Activated naive CD4-positive, alpha-beta T cell (primary cell): ENCODE results near the gene TUT1.
"Not testable (repeated sequence)": the region's sequence is repeated elsewhere in the genome, so short reads cannot be mapped to it uniquely, and the experiment has no call there.

ENCODE experiments used
- DNase-seq, 4 experiments: peaks; one replicate each; lab custom pipeline; 2025; lab: John Stamatoyannopoulos, UW

The TUT1 gene

DNA sequence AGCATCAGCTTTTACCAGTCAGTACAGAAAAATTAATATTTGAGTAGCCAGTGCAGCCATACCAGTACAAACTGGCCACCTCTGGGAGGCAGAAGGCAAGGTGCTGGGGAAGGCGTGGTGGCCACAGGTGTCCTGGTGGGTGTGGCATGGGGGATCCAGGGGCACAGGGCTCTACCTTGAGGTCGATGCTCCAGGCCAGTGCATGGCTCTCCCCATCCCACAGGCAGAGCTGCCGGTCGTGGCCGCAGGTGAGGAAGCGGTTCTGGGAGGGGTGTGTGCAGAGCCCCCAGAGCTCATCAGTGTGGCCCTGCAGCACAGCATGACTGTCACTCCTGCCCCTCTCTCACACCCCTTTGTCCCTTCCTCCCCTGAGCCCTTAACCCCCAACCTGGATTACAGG is 14.1 kb upstream of the TUT1 start:
- DNase-seq: no peak

DNA sequence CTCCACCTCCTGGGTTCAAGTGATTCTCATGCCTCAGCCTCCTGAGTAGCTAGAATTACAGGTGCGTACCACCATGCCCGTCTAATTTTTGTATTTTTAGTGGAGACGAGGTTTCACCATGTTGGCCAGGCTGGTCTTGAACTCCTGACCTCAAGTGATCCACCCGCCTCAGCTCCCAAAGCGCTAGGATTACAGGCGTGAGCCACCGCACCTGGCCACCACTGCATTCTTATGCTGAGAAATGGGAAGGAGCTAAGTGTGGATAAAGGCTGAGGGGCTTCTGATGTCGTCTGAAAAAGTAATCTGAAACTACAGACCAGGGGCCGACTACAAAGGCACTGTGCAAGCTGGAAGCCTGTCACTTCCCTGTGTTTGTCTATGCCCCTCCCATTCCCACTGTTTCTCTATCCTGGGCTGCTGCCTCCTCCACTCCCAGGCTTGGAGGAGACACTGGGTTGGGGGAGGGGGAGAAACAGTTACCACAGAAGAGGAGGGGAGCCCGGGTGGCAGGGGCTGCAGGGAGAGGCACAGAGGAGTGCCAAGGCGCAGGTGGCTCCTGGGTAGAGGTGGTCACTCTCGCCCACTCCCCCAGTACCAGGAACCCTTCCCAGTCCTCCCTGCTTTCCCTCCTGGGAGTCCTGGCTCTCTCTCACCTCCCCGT is 13.3 kb upstream of the TUT1 start:
- no peak for DNase-seq

DNA sequence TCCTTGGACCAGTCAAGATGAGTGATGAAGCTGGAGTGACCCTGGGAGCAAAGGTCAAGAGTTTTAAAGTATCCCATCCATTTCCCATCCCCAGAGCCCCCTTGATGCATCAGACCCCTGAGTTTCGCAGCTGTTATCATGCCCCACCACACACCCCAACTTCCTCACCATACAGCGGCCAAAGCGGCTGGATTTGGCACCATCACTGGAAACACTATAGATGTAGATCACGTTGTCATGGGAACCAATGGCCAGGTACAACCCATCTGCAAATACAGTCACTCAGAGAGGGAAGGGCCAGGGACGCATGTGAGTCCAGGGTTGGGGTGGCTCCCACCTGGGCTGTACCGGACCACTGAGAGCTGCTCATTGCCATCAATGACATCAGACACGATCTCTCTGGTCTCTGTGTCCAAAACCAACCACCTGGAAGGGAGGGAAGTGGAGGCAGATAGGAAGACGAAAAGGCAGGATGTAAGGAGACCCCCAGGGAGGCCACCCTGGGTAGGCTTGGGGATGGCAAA is 12.5 kb upstream of the TUT1 start:
- DNase-seq: no peak

DNA sequence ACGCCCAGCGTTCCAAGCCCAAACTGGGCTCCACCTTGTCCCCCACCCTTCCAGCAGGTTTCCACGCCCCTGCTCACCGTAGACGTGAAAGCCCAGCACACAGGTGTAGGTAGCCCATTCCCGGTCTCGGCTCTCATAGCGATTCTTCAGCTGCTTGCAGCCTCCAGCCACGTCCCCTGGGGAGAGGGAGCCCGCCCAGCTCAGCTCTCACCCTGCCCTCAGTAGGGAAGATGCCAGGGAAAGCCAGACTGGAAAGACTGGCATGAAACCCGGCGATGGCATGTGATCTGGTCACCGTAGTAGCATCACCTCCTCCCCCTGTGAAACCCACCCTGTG is 11.7 kb upstream of the TUT1 start:
- no peak for DNase-seq

DNA sequence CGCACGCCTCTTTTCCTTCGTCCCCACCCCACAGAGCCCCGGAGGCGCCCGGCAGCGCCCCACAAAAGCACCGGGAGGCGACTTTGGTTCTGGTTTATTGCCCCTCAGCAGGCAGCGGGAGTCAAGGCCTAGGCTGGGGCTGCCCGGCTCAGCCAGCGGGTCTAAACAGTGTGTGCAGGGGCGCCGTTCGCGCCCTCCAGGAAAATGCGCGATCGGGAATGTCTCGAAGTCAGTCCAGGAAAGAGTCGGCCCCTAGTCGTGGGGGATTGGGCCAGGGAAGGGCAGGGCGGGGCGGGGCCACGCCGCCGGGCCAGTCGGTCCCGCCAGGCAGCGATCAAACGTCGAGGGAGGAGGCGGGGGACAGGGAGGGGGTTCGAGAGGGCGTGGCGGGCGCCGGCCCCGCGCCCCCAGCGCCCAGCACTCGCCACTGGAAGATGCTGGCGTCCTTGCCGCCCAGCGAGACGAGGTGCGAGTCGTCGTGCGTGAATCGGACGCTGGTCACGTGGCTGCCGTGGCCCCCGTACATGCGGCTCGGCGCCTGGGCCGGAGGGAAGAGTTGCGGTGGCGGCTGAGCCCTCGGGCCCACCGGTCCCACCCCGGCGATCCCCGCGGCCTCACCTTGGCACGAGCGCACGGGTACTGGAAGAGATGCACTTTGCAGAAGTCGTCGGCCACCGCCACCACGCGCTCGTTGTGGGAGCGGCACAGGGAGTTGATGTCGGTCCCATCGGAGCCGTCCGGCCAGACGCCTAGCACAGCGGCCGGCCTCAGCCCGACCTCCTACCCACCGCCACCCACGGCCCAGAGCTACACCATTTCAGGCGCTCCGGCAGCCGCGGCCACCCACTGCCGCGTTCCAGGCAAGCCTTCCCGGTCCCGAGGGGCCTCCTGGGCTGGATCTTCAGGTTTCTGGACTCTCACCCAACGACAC is 11.1 kb upstream of the TUT1 start:
- peak in 1 of 4 experiments; percentile 13 for DNase-seq

DNA sequence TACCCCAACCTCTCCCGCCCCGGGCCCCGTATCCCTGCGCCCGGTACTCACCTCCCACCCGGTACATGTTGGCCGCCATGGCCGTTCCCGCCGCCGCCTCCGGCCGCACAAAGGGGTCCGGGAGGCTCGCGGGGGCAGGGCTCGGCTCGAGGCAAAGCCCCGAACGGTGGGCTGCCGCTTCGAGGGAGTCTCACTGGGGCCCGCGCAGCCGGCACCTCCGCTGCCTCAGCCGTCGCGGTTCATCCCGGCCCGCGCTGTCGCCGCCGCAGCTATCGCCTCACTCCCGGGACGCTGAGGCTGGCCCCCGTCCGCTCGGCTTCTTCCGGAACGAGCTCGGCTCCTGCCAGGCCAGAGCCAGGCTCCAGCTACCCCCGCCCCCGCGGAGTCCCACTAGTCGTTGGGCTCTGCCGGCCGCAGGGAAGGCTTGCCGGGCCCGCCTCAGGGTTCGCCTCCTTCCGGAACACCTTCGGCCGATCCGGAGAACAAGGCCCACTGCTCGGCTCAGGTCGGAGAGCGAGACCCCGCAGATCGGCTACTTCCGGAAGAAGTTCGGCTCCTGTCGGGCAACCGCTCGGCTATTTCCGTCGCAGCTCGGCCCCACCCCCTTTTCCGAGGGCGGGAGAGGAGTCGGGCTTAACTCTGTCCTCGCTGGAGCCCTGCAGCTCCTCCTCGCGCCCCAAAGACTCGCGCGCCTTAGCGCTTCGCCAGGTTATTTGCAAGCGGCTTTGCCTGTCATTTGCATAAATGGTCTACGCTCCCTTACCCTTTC is 10.2 kb upstream of the TUT1 start, which contains the start of gene MTA2:
TSS of gene MTA2 (minus strand) at position 494 of the 769 bp plus-strand sequence. CDS start at position 79, 415 bp downstream.
- DNase-seq: peak; percentile 97 to 99 (median 99)

DNA sequence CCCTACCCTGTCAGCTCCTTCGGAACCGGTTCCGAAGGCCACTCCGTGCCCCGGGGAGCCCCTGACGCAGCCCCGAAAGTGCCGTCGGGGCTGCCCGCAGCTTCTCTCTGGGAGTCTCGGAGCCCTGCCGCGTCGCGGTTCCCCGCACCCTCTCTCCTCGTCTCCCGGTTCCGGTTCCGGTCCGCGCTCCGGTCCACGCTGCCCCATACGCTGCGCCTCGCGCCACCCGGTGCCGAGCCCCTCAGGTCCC is 9.7 kb upstream of the TUT1 start:
- peak in 3 of 4 experiments; percentile 30 to 52 (median 31) for DNase-seq

DNA sequence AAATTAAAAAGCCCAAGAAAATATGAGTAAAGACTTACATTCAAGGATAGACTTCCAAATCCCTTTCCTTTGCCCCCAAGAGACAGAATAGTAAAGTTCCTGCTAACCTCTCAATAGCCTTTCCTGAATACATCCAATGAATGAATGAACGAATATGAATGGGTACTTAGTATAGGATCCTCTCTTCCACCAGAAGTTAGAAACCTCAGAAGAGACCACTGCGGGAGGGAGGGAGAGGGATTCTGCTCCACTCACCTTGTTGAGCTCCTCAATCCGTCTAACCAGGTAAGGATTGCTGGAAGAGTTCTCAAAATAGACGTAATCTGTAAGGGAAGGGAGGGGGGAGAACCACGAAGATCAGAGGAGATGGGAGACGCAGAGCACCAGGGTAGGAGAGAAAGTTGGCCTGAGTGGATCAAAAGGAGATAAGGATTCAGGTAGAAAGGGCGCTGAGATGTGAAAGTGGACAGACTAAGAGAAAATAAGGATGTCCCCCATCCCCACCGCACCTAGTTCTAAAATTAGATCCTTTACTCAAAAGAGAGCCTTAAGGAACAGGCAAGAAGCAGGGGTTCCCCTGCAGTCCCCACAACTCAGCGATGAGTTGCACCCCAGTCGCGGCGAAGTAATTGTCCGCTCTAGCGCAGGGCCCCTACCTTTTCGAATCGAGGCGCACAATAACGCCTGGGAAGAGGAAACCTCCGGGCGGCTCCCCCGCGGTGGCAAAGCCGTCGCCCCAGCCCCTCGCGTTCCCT is 9.2 kb upstream of the TUT1 start:
- DNase-seq: peak in 1 of 4 experiments; percentile 50

DNA sequence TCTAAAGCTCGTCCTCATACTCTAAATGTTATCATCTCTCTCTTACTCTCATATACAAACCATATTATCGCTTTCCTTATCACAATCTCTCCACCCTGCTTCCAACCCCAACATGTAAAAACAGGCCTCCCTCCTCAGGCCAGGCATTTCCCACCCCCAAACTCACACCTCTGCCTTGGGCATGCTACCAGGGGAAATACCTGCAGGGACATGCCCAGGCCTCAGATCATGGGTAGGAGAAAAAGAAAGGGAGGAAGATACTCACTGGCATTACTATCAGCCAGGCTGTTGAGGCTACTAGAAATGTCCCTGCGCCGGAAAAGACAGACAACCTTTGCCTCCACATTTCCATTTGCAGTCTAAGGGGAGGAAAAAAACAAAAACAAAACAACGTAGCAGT is 8.6 kb upstream of the TUT1 start:
- no peak for DNase-seq

DNA sequence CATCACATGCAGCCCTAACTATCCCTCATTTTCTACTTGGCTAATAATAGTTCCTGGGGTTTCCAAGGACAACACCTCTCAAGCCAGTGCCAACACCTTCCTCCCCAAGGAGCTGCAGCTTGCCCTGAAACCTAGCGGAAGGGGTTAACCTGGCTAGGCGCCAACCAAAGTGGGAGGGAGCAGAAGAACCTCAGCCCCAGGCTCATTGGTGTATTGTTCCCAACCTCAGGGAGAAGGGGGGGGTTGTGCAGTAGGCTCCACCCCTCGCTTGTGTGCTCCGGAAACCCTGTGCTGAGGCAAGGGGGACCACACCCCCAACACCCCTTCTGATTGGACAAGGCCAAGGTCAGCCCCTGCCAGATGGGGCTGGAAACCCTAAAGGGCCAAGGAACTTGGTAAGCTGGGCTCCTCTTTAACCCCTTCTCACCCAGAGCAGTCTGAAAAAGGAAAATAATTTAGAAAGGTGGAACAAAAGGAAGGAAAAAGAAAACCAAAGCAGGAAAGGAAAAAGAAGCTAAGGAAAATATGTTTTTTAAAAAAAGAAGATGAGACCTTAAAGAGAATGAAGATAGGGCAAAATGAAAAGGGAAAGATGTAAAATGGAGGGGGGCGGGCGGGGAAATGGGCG is 7.9 kb upstream of the TUT1 start:
- peak; percentile 66 to 95 (median 86) for DNase-seq

DNA sequence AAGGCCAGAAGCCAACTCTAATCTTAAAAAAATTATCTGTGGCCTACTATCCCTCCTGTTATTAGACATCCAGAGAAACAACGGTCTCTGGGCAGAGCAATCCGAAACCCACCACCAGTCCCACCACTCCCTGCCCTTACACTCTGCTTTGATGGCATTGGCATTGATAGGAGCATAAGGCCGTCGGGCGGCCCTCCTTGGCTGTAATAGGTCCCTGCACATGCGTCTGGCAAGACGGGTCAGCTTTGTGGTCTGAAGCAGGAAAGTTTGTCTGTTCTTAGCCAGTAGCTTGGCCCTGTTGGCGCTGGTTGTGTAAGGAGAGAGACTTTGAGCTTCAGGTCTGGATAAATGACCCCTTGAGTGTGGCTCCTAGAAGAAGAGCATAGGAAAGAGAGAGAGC is 3.8 kb upstream of the TUT1 start:
- no peak for DNase-seq

DNA sequence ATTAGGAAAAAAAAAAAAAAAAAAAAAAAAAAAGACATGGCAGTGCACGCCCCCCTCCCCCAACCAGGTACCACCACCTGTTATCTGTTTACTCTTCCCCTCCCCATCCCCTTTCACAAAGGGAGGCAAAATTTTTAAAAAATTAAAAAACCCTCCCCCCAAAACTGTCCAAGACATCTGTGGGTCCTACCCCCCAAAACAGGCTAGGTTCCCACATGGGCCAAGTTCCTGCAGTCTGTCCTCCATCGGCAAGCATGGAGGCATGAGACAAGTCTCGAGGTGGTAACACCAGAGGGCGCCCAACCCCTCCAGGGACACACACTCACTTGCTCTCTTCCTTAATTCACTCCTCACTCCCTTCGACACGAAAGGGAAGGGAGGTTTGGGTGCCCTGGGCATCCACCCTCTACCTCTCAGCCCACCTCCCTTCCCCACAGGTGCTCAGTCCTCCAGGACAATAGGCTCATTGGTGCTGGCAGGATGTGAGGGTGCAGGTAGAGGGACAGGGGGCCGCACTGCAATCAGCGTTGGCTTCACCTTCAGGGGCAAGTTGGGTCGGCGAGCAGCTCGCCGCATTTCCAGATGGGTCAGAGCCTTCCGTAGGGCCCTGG is 2.2 kb upstream of the TUT1 start:
- peak in 3 of 4 experiments; percentile 38 to 64 (median 41) for DNase-seq

DNA sequence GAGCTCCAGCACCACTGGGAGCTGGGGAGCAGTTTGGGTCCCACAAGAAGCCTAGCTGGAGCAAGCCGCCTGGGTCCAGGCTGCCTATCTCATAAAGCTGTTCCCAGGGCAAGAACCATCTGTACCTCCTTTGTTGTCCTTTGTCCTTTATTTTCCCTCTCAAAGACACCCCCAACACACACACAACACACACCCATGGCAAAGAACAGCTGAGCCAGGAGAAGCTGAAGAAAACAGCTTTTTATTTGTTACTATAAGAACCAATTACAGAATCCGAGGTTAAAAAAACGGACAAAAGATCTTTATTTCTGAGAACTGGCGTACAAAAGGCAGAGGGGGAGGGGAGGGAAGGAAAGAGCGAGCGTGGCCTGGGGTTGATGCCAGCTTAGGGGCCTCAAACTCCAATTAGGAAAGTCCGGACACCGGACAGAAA is 1.7 kb upstream of the TUT1 start:
- no peak for DNase-seq

DNA sequence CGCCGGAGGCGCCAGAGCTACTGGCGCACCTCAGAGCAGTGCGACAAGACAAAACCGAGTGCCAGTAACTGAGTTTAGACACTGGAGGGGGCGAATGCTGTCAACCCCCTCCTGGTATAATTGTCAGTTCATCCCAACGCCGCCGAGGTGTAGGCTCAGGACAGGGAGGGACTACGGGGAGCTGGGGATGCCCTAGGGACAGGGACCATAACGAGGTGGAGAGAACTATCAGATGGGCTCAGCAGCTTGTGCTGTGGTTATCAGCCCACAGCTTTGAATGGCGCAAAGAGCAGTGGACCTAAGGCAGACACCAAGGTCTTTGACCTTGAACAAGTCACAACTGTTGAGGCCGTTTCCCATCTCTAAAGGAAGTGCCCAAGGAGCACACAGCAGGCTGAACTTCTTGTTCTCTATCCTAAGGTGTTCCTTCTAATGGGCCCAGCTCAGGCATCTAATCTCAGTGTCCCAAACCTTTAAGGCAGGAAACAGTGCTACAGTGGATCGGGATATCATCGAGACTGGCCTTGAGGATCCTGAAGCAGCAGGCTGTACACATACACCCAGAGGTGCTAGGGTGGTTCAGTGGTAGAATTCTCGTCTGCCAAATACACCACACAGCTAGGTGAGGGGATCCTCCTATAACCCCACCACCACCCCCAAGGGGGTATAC is 958 bp upstream of the TUT1 start:
- no peak for DNase-seq

DNA sequence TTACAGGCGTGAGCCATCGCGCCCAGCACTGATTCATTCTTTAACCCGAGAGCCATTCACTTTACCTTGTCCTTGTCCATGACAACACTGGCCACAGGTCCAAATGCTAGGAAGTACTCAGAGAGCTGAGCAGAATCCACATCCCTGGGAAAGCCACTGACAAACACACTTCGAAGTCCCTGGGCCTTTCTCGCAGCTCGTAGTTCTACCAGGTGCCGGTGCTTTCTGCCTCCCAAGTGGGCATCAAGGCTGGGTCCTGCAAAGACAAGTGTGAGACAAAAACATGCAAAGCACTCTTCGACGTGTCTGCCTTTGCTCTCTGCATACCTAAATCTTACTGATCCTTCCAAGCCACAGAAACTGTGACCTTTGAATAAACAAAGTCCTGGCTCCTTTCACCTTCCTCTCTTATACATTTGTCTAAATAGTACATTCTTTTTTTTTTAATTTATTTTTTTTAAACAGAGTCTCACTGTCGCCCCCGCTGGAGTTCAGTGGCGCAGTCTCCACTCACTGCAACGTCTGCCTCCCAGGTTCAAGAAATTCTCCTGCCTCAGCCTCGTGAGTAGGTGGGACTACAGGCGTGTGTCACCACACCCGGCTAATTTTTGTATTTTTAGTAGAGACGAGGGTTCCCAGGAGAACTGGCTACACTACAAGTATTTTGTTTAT is 2.2 kb downstream of the TUT1 start:
- no peak for DNase-seq

DNA sequence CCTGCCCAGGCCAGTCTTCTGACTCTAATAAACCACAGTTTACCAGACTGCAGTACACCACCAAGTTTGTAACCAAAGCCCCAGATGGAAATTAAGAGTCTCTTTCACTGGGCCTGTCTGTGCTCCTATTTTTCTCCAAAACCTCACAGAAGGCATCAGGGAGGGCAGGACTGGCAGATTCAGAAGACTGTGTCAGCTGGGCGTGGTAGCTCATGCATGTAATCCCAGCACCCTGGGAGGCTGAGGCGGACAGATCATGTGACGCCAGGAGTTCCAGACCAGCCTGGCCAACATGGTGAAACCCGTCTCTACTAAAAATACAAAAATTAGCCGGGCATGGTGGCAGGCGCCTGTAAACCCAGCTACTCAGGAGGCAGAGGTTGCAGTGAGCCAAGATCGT is 6.0 kb downstream of the TUT1 start:
- not testable (repeated sequence) for DNase-seq

DNA sequence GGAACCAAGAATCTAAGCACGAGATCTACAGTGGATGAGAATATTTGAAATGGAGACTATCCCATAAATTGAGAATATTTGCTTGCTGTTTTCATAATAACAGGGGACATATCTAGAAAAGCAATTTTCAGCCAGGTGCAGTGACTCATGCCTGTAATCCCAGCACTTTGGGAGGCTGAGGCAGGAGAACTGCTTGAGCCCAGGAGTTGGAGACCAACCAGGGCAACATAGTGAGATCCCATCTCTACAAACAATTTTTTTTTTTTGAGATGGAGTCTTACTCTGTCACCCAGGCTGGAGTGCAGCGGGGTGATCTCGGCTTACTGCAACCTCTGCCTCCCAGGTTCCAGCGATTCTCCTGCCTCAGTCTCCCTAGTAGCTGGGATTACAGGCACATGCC is 9.6 kb downstream of the TUT1 start:
- not testable (repeated sequence) for DNase-seq

DNA sequence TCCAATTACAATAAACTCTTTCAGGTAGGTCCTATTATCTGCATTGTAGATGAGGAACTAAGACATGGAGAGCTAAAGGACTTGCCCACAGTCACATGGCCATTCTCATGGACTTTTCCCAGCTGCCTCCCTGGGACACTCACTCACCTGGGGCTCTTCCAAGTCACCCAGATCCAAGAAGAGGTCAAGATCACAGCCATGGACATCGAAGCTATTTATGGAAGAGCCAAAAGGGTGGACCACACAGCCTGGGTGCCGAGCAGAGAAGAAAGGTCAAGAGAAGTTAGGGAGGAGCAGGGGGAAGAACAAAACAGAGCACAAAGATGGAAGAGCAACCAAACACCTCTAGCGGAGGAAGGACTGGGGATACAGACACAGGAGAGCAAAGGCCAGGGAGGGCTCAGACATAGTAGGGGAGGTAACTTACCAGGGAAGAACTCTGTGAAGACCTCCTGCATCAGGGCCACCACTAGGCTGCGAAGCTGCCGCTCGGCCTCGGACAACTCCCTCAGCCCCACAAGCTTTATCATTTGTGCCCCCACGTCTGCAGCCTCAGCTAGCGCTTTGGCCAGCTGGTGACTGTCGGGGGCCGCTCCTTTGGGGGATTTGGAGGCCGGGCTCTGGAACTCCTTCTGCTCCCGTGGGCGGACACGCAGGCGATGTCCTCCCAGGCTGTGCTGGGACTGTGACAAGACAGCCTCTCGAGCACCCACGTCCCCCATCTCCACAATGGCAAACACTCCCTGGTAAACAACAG is 10.2 kb downstream of the TUT1 start:
- no peak for DNase-seq

DNA sequence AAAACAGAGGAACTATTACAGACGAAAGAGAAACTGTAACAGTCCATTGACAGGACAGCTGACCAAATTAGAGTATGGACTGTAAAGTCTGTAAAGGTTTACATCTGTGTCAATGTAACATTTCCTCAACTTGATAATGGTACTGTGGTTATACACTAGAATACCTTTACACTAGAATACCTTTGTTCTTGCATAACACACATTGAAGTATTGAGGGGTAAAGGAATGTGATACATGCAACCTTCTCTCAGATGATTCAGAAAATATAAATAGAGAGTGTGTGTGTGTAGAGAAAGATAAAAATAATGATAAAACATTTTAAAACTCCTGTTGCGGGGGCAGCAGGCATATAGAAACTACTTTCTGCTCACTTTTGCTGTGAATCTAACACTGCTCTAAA is 12.1 kb downstream of the TUT1 start:
- DNase-seq: no peak
